Stimulated activated CD8-positive, alpha-beta memory T cell treated with anti-CD3 and anti-CD28 coated beads, Interleukin-4, amount 100 ng/mL, for 24 hours (primary cell): ENCODE measurements around the gene PIGQ.

Experiments used
- DNase-seq: peaks from one replicate; pipeline ENCODE4 v3.0.0-alpha.2; 2020; ENCODE audit warnings: low read depth

PIGQ gene

DNA sequence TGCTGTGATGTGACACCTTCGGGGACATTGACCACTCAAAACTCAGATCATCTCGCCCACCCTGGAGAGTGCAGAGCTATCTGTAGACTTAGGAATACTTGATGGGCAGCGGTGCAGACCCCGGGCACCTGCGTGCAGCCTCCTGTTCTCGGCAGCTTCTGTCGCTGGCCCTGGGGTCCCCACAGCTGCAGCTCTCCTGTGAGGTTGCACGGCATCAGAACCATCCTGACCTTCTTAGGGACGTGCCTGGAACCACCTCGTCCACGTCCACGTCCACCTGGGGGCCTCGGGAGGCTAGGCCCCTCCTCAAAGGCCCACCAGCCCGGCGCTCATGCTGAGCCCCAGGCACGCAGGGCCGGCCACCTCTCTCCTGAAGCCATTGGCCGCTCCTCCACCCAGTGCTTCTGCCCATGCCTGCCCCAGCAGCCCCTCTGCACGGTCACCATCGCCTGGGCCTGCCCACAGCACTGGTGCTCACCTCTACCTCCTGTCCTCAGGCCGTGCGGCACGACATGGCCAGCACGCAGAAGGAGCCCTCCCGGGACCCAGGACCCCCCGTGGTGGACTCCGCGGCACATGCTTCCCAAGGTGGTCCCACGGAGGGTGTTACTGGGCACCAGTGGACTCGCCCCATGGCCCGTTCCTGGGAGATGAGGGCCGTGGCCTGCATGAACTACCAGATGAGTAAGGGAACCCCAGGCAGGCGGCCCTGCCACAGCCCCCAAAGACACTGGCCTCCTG lies 58.7 kb downstream of the PIGQ start:
- DNase-seq = no peak

- no peak for DNase-seq
These were observed 59.5 kb downstream of the PIGQ start for GRCh38 chr16:629185-629832.

GRCh38 chr16:629833-630248 lies 60.1 kb downstream of the PIGQ start:
- no peak for DNase-seq

- no peak for DNase-seq
These were observed 60.6 kb downstream of the PIGQ start for GRCh38 chr16:630249-630814.

DNA sequence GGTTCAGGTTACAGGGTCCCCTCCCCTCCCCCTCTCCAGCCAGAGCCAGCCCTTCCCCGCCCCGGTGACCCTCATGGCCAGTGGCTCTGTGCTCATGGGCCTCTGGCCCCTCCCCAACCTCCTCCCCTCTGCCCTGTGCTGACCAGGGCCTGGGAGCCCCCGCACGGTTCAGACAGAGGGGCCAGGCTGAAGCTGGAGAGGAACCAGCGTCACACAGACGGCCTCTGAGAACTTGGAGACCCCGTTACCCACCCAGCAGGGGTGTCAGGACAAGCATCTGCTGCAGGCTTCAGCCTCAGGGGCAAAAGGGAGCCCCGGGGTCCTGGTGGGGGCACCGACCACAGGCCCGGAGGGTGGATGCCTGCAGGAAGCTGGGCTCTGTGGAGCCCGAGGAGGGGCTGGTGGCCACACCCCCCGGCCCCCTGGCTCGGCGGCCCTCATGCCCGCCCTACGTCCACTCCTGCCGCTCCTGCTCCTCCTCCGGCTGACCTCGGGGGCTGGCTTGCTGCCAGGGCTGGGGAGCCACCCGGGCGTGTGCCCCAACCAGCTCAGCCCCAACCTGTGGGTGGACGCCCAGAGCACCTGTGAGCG lies 61.1 kb downstream of the PIGQ start, which contains the start of gene WFIKKN1:
Gene WFIKKN1 (plus strand): TSS at position 171 of the 591 bp plus-strand sequence. CDS start 269 bp downstream, at position 440.
- no peak for DNase-seq

DNA sequence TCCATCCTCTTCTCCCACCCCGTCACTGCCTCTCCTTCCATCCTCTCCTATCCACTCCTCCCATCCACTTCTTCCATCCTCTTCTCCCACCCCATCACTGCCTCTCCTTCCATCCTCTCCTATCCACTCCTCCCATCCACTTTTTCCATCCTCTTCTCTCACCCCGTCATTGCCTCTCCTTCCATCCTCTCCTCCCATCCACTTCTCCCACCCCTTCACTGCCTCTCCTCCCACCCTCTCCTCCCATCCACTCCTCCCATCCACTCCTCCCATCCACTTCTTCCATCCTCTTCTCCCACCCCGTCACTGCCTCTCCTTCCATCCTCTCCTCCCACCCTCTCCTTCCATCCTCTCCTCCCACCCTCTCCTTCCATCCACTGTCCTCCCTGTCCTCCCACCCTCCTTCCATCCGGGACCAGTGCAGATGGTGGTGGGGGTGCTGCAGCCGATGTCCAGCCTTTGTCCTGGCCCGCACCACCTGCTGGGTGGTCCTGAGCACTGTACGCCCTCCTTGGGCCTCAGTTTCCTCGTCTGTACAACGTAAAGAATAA lies 62.1 kb downstream of the PIGQ start:
- DNase-seq = no peak

DNA sequence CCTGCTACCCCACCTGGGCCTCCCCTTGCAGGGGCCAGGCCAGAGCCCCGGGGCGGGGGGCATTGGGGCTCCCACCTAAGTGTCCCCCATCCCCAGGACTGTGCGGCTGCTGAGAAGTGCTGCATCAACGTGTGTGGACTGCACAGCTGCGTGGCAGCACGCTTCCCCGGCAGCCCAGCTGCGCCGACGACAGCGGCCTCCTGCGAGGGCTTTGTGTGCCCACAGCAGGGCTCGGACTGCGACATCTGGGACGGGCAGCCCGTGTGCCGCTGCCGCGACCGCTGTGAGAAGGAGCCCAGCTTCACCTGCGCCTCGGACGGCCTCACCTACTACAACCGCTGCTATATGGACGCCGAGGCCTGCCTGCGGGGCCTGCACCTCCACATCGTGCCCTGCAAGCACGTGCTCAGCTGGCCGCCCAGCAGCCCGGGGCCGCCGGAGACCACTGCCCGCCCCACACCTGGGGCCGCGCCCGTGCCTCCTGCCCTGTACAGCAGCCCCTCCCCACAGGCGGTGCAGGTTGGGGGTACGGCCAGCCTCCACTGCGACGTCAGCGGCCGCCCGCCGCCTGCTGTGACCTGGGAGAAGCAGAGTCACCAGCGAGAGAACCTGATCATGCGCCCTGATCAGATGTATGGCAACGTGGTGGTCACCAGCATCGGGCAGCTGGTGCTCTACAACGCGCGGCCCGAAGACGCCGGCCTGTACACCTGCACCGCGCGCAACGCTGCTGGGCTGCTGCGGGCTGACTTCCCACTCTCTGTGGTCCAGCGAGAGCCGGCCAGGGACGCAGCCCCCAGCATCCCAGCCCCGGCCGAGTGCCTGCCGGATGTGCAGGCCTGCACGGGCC lies 62.9 kb downstream of the PIGQ start:
- DNase-seq = no peak

DNA sequence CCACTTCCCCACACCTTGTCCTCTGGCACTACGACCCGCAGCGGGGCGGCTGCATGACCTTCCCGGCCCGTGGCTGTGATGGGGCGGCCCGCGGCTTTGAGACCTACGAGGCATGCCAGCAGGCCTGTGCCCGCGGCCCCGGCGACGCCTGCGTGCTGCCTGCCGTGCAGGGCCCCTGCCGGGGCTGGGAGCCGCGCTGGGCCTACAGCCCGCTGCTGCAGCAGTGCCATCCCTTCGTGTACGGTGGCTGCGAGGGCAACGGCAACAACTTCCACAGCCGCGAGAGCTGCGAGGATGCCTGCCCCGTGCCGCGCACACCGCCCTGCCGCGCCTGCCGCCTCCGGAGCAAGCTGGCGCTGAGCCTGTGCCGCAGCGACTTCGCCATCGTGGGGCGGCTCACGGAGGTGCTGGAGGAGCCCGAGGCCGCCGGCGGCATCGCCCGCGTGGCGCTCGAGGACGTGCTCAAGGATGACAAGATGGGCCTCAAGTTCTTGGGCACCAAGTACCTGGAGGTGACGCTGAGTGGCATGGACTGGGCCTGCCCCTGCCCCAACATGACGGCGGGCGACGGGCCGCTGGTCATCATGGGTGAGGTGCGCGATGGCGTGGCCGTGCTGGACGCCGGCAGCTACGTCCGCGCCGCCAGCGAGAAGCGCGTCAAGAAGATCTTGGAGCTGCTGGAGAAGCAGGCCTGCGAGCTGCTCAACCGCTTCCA lies 63.7 kb downstream of the PIGQ start:
- no peak for DNase-seq
